Lower lobe of right lung (tissue), 2 donors: ENCODE data around the gene ACACB. TPM values are rescaled to one million over a fixed set of nuclear protein-coding genes. Genes with fewer than 3 reads are reported as not detected.
A peak's percentile ranks its signal among the peaks of the same experiment; 100 is the strongest.

ENCODE experiments used
- ATAC-seq, 2 donors: fragments of 200-7000 bp; cut with Tn5 transposase; one replicate each; pipeline ENCODE4 v1.9.1; 2020 to 2022; ENCODE audit warnings: mild to moderate bottlenecking in 2 of 2, moderate library complexity in 2 of 2
- DNase-seq: peaks from one replicate; pipeline ENCODE4 v3.0.0-alpha.2; 2020
- H3K27ac ChIP-seq: fragments of 200-600 bp; one replicate; pipeline ENCODE4 v1.8.0; 2022
- H3K27me3 ChIP-seq: fragments of 200-600 bp; one replicate; pipeline ENCODE4 v1.8.0; 2022; ENCODE audit warnings: low read depth
- H3K36me3 ChIP-seq: fragments of 200-600 bp; one replicate; pipeline ENCODE4 v1.8.0; 2022; ENCODE audit warnings: mild to moderate bottlenecking
- H3K4me1 ChIP-seq: fragments of 200-600 bp; one replicate; pipeline ENCODE4 v1.8.0; 2022
- H3K4me3 ChIP-seq: fragments of 200-600 bp; one replicate; pipeline ENCODE4 v1.8.0; 2022; ENCODE audit warnings: mild to moderate bottlenecking
- H3K9me3 ChIP-seq: fragments of 200-600 bp; one replicate; pipeline ENCODE4 v1.8.0; 2022
- CTCF ChIP-seq: fragments of 200-600 bp; IDR thresholded peaks from one replicate; pipeline ENCODE4 v1.8.0; 2022; ENCODE audit warnings: antibody characterized with exemption, mild to moderate bottlenecking
- intact Hi-C: fragments of 100-400 bp; cut with DNase I; formaldehyde crosslinking; loops from one replicate; pipeline ENCODE4 v1.11.0; 2022
- total RNA-seq: library from RNA; stranded (reverse); fragmentation: NEBNext Ultra II Directional; extraction: Animal tissue kit (Norgen Biotek cat#: 25700); gene quantifications from one replicate; pipeline ENCODE4 v1.2.1, GENCODE V29; 2021
- donor health status: DM: no; HTN: yes; CAD: no; lungs with severe emphysema.

Gene ACACB
- total RNA-seq, 1 donor from 2014 or later = 42.5 TPM

DNA sequence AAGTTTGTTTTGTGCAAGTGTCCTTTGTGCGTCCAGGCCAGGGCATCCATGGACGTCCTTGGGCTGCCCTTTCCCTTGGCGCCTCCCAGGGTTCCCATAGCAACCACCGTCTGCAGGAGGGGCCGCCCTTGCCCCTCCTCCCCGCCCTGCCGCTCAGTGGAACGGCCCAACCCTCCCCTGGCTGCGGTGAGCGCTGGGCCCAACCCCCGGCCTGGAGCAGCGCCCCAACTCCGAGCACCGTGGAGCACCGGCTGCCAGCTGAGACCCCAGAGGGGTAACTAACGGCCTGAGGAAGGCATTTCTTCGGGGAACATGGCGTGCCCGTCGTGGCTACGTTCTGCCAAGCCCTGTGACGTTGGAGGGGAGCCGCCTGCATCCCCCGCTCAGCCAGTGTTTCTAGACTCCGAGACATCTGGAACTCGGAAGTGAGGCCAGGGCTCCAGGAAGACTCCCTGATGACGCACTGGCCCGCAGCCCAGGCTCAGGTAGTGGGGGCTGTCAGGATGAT is 5.3 kb upstream of the ACACB start:
- H3K9me3 ChIP-seq = no peaks in the 10 kb centered on the region
- H3K27me3 ChIP-seq = no peaks in the 10 kb centered on the region
- H3K27ac ChIP-seq = peak overlapping the region; percentile 95
- peak; percentile 90 for DNase-seq
- H3K4me3 ChIP-seq = peak overlapping the region; percentile 66
- intact Hi-C loops = no loop called here
- H3K36me3 ChIP-seq = peaks cover 27% of the 10 kb centered on the region
- TF ChIP-seq CTCF = no peak
- peaks cover 50% of the 10 kb centered on the region for H3K4me1 ChIP-seq
- ATAC-seq = peak; percentile 96 to 97

- no peak for DNase-seq
- ATAC-seq = no peak
- peaks cover 12% of the 10 kb centered on the region for H3K36me3 ChIP-seq
- no peaks in the 10 kb centered on the region for H3K27me3 ChIP-seq
- H3K9me3 ChIP-seq = no peaks in the 10 kb centered on the region
- intact Hi-C loops = no loop called here
- peaks cover 68% of the 10 kb centered on the region for H3K4me1 ChIP-seq
- no peak overlapping the region for H3K4me3 ChIP-seq
- H3K27ac ChIP-seq = peak overlapping the region; percentile 14
- TF ChIP-seq CTCF = no peak
Observed at GRCh38 chr12:109112720-109113465, 3.5 kb upstream of the ACACB start.

- intact Hi-C loops = no loop called here
- Histone ChIP-seq H3K4me3 (no peak overlapping the region), H3K27ac (peak overlapping the region; percentile 39), H3K9me3 (no peaks in the 10 kb centered on the region), H3K27me3 (no peaks in the 10 kb centered on the region), H3K4me1 (peaks cover 72% of the 10 kb centered on the region), H3K36me3 (peaks cover 5% of the 10 kb centered on the region)
- ATAC-seq (no peak), DNase-seq (no peak)
- no peak for TF ChIP-seq CTCF
Observed at GRCh38 chr12:109113661-109114321, 2.6 kb upstream of the ACACB start.

DNA sequence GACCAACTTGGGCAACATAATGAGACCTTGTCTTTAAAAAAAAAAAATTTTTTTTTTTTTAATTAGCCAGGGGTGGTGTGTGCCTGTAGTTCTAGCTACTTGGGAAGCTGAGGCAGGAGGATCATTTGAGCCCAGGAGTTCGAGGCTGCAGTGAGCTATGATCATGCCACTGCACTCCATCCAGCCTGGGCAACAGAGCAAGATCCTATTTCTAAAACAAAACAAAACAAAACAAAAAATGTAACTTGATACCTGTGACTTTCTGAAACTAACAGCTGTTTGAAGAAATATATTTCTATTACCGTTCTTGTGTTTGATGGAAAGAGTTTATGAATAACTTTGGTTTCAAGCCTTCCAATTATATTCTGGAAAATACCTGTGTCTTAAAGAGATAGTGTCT is 1.7 kb upstream of the ACACB start:
- intact Hi-C loops = no loop called here
- Histone ChIP-seq H3K4me1 (peaks cover 75% of the 10 kb centered on the region), H3K36me3 (no peaks in the 10 kb centered on the region), H3K9me3 (no peaks in the 10 kb centered on the region), H3K4me3 (no peak overlapping the region), H3K27ac (peak overlapping the region; percentile 39), H3K27me3 (no peaks in the 10 kb centered on the region)
- DNase-seq (no peak), ATAC-seq (no peak)
- TF ChIP-seq CTCF = no peak

GRCh38 chr12:109115404-109115757 is 1.0 kb upstream of the ACACB start:
- H3K36me3 ChIP-seq = no peaks in the 10 kb centered on the region
- no peak overlapping the region for H3K4me3 ChIP-seq
- TF ChIP-seq CTCF = no peak
- H3K4me1 ChIP-seq = peaks cover 73% of the 10 kb centered on the region
- ATAC-seq (no peak), DNase-seq (no peak)
- H3K9me3 ChIP-seq = no peaks in the 10 kb centered on the region
- H3K27ac ChIP-seq = peak overlapping the region; percentile 71
- intact Hi-C loops = no loop called here
- H3K27me3 ChIP-seq = no peaks in the 10 kb centered on the region
